Stromal cell of bone marrow (primary cell): ENCODE data around the gene ADAMTSL2.

Source experiments
- DNase-seq: peaks from one replicate; pipeline ENCODE4 v3.0.0-alpha.2; 2012; ENCODE audit warnings: low read depth

ADAMTSL2 gene

DNA sequence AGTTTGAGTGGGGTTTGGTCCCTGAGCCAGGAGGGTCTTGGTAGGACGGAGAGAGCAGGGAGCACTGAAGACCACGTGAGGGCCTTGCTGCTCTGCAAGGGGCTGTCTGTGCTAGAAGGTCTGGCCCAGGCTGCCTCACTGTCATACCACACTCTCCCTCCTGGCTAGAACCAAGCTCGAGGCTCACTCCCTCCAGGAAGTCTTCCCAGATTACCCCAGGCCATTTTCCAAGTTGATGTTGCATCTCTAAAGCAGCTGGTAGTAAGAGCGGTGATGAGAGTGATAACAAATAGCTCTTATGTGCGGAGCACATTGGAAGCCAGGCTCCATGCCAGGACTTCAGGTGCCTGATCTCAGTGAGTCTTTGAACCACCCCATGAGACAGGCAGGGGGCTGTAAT, 16.3 kb upstream of the ADAMTSL2 start:
- no peak for DNase-seq

DNA sequence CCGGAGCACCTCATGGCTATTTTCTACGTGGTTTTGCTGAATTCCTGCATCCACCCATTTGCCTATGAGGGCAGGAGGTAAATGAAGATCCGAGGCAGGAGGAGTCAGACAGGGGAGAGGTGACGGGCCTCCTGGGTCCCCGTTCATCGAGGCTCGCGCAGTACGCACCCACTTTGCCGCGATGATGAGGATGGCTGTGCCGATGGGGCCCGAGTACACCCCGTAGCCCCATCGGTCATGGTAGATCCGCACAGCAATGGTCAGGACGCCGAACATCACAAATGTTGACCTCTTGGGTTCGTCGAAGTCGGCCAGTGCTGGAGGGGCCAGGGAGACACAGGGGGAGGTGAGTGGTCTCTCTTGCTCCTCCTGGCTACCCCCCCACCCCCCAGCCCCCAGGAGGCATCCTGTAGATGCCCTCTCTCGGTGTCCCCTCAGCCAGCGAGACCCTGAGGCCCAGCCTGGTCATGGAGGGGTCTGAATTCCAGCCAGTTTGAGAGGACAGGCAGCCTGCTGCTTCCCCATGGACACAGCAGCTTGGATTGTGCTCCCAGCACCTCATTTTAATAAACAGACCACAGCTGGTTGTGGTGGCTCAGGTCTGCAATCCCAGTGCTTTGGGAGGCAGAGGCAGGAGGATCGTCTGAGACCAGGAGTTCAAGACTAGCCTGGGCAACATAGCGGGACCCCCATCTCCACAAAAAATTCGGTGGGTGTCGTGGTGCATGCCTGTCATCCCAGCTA, 15.6 kb upstream of the ADAMTSL2 start:
- no peak for DNase-seq

DNA sequence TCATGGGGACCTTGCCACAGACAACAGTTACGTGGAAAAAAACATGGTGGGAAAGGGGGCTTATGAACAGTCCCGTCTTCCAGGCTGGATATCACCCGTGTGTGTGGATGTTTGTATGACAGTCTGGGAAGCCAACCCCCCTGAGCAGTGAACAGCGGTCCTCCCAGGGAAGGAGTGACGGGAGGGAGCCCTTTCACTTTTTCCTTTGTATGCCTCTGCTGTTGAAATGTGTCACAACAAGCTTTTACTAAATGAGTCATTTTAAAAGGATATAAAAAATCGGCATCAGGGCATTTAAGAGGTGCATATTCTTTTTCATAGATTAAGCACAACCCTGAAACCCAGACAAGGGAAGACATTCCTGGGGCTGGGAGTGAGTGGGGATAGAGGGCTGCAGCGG, 14.8 kb upstream of the ADAMTSL2 start:
- DNase-seq = peak; percentile 10

DNA sequence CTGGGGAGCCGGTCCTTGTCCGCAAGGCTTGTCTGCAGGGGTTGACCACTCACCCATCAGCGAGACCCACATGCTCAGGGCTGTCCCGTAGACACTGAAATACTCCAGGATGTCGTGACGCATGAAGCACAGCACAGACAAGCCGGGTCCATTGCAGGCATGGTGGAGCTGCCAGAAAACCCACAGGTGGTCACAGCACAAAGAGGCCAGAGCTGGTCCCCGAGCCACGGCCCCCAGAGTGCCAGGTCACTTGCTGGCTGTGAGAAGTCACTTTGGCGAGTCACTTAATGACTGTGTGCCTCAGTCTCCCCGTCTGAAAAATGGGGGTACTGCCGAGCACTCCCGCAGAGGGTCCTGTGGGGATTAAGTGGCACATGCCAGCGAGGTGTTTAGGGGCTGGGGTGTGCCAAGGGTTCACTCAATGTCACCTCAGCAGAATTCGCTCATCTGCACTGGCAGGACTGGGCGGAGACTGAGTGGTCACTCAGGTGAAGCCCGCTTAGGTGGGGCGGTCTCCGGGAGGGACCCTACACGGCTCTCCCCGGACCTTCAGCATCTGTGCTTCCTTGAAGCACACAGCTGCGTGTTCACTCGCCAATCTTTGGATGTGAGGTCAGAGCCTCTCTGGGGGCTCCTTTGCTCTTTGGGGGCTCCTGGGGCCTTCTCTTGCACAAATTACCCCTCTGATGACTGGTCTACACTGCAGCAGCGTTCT, 14.2 kb upstream of the ADAMTSL2 start:
- no peak for DNase-seq

DNA sequence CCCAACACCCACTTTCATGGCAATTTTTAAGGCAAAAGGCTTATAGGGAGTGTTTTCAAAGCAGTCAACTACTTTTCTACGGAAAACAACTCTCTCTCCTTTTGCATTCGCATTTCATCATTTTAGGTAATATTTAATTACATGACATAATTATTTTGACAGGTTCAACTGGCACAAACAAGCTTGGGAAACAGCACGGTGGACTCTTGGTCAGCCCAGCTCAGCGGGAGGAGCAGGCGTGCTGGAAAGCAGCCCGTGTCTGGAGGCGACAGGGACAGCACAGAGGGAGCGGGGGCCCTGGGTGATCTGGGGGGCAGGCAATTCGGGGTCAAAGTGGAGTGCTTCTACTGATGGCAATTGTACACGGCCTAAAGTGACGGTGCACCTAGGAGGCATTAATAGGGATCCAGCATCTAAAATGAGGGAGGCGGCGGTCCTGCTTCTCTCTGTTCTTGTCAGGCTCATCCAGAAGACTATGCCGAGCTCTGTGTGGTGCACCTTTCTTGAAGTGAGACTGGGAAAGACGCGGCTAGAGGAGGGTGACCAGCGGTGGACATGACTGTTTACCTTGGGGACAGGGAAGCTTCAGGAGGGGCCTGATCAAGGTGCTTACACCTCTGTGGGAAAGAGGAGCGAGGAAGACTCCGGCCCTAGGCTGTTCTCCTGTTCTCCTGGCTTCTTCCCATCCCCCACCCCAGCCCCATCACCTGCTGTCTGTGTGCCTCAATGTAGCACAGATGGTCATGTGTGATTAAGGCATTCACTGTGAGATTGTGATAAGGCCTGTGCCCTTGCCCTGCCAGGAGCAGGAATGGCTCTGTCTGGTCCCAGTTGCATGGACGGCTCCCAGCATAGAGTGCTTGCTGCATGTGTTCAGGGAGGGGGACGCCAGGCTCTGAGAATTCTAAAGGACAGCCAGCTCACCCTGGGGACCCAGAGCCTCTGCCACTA, 13.1 kb upstream of the ADAMTSL2 start:
- no peak for DNase-seq

DNA sequence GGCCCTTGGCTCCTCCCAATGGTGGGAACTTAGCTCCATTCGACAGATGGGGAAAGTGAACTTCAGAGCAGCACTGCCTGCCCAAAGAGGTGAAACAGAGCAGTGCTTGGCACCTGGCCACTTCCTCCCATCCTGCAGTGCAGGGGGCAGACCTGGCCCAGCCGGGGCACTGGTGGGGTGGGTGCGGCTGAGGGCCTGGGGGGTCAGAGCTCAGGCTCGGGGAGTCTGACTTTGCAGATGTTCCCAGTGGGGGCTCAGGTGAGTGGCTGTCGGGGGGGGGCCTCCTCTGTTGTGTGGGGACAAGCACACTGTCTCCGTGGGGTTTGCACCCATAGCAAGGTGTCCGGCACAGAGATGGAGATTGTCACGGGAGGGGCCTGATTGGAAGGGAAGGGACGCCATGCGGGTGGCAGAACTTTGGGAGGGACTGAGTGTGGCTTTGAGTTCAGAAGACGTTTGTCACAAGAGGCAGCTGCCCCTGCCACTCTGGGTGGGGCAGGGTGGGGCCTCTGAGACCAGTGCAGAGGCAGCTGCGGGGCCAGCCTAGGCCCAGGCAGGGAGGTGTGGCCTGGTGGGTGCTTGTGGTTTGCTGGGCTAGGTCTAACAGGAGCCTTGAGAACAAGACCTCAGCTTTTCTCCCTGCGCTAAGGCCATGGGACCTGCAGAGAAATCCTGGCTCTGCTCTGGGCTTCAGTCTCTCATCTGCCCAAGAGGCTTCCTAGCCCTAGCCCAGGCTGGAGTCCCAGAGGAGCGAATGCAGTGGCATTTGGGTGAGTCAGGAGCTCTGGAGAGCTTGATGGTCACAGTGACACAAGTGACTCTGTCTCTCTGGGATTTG, 12.2 kb upstream of the ADAMTSL2 start:
- DNase-seq = no peak

DNA sequence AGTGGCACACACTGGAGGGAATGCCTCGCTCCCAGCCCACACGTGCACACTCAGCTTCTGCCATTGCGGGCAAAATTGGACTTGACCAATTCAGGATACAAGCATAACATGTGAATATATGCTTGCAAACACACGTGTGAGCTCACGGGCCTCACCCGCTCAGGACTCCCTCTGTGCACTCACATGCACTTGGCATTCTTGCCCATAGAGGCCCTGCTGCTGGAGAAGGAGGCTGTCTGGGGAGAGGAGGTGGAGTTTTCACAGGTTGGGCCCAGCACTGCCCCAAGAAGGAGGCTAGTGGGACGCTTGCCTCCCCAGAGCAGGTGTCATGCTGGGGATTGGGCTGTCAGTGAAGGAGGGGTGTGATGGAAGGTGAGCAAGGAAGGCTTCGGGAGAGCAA, 11.4 kb upstream of the ADAMTSL2 start:
- no peak for DNase-seq

DNA sequence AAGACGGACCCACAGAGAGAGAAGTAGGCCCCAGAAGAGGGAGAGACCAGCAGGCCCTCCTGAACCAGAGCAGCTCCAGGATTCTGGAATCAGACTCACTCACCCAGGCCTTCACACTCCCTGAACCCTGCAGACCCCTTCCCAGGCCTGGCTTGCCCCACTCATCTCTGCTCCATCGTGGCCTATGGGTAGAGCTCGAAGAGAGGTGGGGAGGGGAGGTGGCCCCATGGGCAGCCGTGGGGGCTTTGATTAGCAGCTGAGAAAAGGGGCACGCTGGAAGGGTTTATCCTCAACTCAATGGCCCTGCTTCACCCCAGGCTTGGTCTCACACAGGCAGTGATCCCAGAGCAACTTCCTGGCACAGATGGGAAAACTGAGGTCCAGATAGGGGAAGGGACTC, 10.4 kb upstream of the ADAMTSL2 start:
- DNase-seq = no peak

DNA sequence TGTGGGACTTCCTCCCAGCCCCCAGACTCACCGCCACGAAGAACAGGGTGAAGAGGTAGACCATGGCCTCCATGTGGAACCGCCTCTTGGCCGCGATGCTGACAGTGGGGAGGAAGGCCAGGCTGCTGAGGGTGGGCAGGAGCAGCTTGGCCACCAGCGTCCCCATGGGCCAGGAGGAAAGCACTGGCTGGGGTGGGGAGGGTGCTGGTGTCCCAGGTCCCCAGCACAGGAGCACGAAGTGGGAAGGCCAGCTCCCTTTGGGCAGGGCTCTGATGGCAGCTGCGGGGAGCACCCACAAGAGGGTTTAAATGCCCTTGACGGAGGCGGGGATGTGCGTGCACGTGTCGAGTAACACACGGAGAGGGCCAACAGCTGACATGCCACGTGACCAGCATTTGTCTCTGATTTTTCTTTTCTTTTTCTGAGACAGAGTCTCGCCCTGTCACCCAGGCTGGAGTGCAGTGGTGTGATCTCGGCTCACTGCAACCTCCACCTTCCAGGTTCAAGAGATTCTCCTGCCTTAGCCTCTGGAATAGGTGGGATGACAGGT, 9.8 kb upstream of the ADAMTSL2 start, which contains the start of gene MYMK:
Gene MYMK (minus strand): TSS at position 281 of the 550 bp plus-strand sequence. CDS start 115 bp downstream, at position 166.
- DNase-seq = no peak

DNA sequence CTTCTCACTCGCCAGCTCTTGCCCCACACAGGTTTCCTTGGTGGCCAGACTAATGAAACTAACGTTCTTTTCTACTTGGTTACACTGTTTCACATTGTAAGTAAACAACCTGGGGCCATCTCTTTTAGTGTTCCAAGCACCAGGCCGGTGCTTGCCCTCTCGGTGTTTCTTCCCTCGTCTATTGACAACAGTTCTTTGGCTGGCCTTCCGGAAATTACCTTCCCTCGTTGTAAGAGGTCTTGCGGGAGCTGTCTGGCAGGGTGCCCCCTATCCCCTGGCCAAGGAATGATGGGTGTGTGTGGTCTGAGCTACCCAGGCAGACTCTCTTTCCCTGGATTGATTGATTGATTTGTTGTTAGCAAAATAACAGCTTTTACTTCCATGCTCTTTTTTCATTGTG, 8.8 kb upstream of the ADAMTSL2 start:
- no peak for DNase-seq

DNA sequence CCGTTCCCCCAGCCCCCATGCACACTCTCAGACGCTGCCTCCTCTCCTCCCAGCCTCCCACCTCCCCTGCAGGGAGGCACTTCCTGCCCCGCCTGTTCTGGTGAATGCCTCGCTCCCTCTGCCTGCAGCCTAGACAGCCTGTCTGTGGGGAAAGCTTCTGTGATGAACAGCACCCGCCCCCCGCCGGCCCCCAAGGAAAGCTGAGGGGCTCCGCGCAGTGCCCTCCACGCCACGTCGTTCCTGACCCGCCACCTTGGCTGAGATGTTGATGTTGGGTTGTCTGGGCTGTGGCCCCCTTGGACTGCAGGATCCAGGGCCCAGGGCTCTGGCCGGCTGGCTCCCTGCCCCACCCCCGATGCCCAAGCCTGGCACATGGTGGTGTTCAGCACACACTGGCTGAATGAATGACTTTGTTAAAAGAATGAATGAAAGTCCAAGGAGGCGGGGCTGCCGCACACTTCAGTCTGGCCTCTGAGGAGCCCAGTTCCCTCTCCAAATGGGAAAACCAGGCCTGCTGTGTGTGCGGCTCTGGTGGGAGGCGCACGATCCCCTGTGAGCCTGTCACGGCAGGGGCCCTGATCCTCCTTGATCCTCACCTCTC, 7.7 kb upstream of the ADAMTSL2 start:
- DNase-seq = no peak

DNA sequence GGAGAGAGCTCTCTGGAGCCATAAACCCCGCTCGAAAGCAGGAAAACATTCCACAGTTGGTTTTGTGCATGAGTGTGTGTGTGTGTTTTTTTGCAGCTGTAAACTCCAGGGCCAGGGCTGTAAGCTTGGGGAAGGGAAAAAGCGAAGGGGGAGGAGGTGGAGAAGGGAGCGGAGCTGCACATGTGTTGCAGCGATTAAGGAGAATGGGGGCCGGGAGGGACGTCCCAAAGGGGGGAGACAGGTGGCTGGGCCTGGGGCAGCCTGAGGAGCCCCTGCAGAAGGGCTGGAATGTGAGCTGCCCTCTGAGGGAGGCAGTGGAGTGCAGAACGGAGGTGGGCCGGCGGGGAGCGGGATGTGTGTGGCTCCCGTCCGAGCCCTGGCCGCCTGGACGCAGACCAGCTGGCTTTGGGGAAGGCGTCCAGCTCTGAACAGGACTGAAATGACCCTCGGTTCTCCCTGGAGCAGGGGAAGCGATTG, 7.0 kb upstream of the ADAMTSL2 start:
- no peak for DNase-seq

DNA sequence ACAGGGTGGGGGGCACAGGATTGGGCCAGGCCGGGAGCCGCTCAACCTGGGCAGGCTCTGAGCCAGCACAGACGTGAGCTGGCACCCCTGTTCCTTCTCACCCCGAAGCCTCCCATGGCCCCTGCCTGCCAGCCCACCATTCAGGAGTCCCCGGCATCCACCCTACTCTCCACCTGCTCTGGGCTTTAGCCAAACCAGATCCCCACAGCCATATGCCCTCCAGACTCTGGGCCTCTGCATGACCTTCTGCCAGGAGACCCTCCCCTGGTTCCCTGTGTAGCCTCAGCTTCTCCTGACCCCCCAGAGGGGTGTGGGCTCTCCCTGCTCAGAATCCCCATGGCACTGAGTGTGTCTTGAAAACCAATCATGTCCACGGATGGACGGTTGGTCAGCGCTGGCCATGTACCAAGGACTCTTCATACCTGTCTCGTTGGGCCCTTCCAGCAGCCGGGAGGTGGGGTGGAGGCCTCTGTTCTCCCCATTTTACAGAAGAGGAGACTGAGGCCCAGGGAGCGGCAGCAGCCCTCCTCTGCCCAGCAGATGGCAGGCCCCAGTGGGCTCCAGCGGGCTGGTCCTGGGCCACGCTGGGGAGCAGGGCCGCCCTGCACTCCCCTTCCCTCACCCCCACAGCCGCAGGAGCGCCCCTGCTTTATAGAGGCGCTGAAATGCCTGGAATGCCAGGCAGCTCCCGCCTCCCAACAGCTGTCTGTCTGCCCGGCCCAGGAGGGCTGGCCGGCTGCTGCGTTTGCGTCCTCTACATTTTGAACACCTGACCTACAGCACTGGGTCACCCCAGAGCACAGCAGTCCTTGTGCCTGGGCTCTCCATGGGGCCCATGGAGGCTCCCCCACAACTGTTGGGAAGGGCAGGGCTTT, 6.3 kb upstream of the ADAMTSL2 start:
- no peak for DNase-seq

DNA sequence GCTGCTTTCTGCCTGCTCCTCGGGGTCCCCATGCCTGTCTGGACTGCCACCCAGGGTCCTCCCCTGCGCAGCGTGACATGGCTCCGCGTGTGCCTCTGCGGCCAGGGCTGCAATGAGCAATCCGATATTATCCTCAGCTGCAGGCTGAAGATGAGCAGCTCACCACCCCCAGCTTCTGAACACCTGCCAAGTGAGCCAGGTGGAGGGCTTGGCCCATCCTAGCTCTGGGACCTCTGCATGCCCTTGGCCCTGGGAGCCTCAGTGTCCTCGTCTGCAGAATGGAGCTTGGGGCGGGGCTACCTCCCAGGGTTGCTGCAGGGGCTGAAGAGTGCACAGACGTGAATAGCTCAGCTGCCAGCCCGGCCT, 5.6 kb upstream of the ADAMTSL2 start:
- DNase-seq = no peak

DNA sequence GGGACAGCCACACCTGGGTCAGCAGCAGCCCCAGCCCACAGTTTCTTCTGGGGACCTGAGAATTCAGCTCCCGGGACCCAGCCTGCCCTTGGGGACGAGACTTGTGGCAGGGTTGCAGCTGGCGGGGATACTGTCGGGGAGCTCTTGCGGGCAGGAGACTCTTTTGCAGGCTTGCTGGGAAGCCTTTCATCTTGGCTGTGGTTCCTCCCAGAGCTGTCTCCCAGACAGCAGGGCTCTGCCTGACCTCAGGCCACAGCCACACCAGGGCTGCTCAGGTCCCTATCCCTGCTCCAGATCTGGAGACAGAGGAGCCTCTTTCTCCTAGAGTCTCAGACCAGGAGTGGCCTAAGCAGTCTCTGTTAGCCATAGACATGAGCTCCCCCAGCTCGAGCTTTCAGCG, 5.0 kb upstream of the ADAMTSL2 start:
- DNase-seq = no peak

DNA sequence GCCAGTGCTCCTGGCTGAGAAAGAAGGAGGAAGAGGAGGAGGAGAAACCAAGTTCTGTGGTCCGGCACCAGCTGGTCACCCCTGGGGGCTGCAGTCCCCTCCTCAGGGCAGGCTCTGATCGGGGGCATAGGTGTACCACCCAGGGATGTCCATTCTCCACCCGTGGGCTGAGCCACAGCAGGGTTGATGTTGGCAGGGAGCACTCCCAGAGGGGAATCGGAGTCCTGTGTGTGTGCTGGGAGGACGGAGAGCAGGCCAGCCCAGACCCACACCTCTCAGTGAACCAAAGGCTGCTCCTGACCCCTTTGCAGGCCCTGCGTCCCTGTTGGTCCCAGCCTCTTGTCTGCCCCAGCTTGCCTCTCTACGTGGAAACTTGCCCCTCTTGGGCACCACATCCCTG, 4.6 kb upstream of the ADAMTSL2 start:
- DNase-seq = no peak

DNA sequence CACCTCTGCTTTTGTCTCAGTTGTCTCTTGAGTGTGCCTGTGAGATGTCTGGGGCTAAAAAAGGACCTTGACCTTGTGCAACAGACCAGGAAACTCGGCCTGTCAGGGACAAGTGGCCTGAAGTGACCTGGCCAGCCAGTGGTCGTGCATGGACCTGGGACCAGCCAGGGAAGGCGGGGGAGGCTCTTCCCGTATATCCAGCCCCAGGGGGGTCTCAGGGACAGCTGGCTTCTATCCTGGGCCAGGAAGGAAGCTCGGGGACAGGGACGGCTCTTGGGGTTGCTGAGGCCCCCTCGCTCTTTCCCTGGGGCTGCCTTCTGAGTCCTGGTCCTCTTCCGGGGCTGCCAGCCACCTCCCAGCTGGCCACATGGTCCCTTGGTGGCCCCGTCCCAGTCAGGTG, 3.2 kb upstream of the ADAMTSL2 start:
- DNase-seq = no peak

DNA sequence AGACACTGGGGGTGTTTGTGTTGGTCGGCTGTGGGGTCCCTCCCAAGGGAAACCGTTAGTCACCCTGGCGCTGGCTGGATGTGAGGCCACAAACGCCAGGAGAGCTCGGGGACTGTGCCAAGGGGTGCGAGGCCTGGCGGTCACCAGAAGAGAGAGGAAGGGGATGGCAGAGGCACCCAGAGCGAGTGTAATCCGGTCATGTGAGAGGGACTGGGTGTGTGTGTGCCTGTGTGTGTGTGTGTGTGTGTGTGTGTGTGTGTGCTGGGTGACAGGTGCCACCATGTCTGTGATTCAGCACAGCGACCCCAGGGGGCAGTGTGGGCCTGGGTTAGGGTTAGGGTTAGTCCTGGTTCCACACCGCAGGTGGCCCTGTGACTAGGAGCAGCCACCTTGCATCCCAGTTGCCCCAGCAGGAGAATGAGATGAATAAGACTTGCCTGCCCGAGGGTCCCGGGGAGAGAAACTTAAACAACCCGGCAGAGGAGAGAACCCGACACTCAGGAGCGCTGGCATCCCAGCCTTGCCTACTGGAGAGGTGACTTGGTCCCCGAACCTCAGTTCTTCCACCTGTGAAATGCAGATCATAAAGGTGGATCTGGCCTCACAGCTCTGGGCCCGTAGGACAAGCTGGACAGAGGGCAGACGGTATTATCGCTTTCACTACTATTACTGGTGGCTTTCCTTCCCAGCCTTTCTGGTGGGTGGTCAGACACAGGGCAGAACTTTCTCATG, 1.4 kb upstream of the ADAMTSL2 start:
- DNase-seq = no peak

DNA sequence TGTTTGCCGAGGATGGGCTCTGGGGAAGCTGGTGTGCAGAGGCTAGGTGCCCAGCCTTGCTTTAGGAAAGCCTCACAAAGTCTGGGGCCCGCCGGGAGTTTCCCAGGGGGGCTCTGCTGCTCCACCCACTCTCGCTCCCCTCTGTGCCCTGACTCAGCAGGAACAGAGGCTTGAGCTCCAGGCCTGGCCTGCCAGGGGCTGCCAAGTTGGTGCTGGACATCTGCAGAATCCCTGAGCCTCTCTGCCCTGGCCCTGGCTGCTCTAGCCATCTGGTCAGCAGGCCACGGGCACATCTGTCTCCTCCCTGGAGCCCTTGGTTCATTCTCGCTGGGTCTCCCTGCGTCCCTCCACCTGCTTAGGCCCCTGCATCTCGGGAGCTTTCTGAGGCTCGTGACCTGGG, 647 bp upstream of the ADAMTSL2 start:
- no peak for DNase-seq
